ENCODE measurements around the gene KIF12. TPM values are rescaled to one million over a fixed set of nuclear protein-coding genes. Genes with fewer than 3 reads are reported as not detected.

The KIF12 gene
- total RNA-seq, 1 donor from 2014 or later: 3.3 TPM

DNA sequence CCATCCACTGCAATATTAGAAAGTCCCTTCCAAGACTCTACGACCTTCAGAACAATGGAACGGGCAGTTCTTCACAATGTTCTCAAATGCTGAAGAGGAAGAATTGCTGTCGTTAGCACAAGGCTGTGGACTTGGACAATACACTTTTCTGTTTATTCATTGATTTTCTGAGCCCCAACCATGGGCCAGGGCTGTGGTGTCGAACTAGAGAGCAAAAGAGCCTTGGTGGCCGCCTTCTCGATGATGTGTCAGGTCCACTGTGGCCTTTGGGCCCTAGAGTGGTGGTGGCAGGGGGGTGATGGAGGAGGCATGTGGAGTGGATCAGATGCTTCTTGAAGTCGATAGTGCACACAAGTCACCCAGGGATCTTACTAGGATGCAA lies 18.5 kb upstream of the KIF12 start:
- H3K36me3 Mint-ChIP-seq: no peaks in the 10 kb centered on the region
- no peaks in the 10 kb centered on the region for H3K9me3 Mint-ChIP-seq
- H3K4me3 Mint-ChIP-seq: no peak overlapping the region
- H3K27me3 Mint-ChIP-seq (ENCODE audit: low read depth): peaks cover 10% of the 10 kb centered on the region
- no peak overlapping the region for H3K27ac Mint-ChIP-seq
- TF ChIP-seq, protein P1, sequence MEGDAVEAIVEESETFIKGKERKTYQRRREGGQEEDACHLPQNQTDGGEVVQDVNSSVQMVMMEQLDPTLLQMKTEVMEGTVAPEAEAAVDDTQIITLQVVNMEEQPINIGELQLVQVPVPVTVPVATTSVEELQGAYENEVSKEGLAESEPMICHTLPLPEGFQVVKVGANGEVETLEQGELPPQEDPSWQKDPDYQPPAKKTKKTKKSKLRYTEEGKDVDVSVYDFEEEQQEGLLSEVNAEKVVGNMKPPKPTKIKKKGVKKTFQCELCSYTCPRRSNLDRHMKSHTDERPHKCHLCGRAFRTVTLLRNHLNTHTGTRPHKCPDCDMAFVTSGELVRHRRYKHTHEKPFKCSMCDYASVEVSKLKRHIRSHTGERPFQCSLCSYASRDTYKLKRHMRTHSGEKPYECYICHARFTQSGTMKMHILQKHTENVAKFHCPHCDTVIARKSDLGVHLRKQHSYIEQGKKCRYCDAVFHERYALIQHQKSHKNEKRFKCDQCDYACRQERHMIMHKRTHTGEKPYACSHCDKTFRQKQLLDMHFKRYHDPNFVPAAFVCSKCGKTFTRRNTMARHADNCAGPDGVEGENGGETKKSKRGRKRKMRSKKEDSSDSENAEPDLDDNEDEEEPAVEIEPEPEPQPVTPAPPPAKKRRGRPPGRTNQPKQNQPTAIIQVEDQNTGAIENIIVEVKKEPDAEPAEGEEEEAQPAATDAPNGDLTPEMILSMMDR (IDR thresholded peaks at IDR 0.05; ENCODE audit: unreplicated experiment): no peak
- no peak for DNase-seq (ENCODE audit: low spot score in 2 of 2, unreplicated experiment in 2 of 2)
- H3K4me1 Mint-ChIP-seq: peaks cover 15% of the 10 kb centered on the region

GRCh38 chr9:114116126-114116747 lies 17.1 kb upstream of the KIF12 start:
- Mint-ChIP-seq H3K4me1 (peaks cover 13% of the 10 kb centered on the region), H3K36me3 (no peaks in the 10 kb centered on the region), H3K9me3 (no peaks in the 10 kb centered on the region), H3K4me3 (no peak overlapping the region), H3K27ac (no peak overlapping the region), H3K27me3 (ENCODE audit: low read depth) (peaks cover 10% of the 10 kb centered on the region)
- TF ChIP-seq, protein P1 (IDR thresholded peaks at IDR 0.05; ENCODE audit: unreplicated experiment): no peak
- no peak for DNase-seq (ENCODE audit: low spot score in 2 of 2, unreplicated experiment in 2 of 2)

GRCh38 chr9:114115654-114116125 lies 16.6 kb upstream of the KIF12 start:
- DNase-seq (ENCODE audit: low spot score in 2 of 2, unreplicated experiment in 2 of 2): no peak
- TF ChIP-seq, protein P1 (IDR thresholded peaks at IDR 0.05; ENCODE audit: unreplicated experiment): no peak
- Mint-ChIP-seq H3K4me1 (peaks cover 12% of the 10 kb centered on the region), H3K27ac (no peak overlapping the region), H3K36me3 (no peaks in the 10 kb centered on the region), H3K9me3 (no peaks in the 10 kb centered on the region), H3K27me3 (ENCODE audit: low read depth) (peaks cover 10% of the 10 kb centered on the region), H3K4me3 (no peak overlapping the region)

DNA sequence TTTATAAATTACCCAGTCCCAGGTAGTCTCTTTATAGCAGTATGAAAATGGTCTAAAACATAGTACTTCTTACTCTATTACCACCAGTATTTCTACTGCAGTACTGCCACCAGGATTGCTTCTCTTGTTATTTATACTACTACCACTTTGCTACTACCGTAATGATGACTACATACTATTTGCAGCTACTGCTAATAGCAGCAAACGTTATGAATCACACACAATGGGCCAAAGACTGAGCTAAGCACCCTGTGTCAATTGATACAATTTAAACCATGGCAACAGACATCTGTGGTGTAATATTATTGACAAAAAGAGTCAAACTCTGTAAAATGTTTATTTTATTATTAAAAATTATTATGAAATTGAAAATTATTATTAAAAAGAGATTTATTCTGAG lies 15.3 kb upstream of the KIF12 start:
- peaks cover 10% of the 10 kb centered on the region for H3K27me3 Mint-ChIP-seq (ENCODE audit: low read depth)
- TF ChIP-seq, protein P1 (IDR thresholded peaks at IDR 0.05; ENCODE audit: unreplicated experiment): no peak
- peaks cover 12% of the 10 kb centered on the region for H3K4me1 Mint-ChIP-seq

GRCh38 chr9:114112778-114113584 lies 13.9 kb upstream of the KIF12 start:
- Mint-ChIP-seq H3K27me3 (ENCODE audit: low read depth) (peaks cover 10% of the 10 kb centered on the region), H3K27ac (no peak overlapping the region), H3K9me3 (no peaks in the 10 kb centered on the region), H3K4me3 (no peak overlapping the region), H3K36me3 (no peaks in the 10 kb centered on the region), H3K4me1 (peaks cover 9% of the 10 kb centered on the region)
- peak in 1 of 2 experiments; percentile 54 for DNase-seq (ENCODE audit: low spot score in 2 of 2, unreplicated experiment in 2 of 2)
- TF ChIP-seq, protein P1 (IDR thresholded peaks at IDR 0.05; ENCODE audit: unreplicated experiment): no peak

More for the DNA sequence above, 15.3 kb upstream of the KIF12 start:
- Mint-ChIP-seq H3K4me3 (no peak overlapping the region), H3K9me3 (no peaks in the 10 kb centered on the region), H3K27ac (no peak overlapping the region), H3K36me3 (no peaks in the 10 kb centered on the region)
- DNase-seq (ENCODE audit: low spot score in 2 of 2, unreplicated experiment in 2 of 2): no peak

All from mesothelial cell of epicardium (in vitro differentiated cells).